Hepatocyte (in vitro differentiated cells): Measurements from ENCODE around the gene BCAP31. TPM values are rescaled to one million over a fixed set of nuclear protein-coding genes. Genes with fewer than 3 reads are reported as not detected.
A peak's percentile ranks its signal among the peaks of the same experiment; 100 is the strongest.
"Not testable (repeated sequence)": the region's sequence is repeated elsewhere in the genome, so short reads cannot be mapped to it uniquely, and the experiment has no call there.

Source experiments
- DNase-seq: peaks from one replicate; pipeline ENCODE4 v3.0.0-alpha.2; 2016; ENCODE audit warnings: low spot score
- H2AFZ ChIP-seq: fragments of 200-600 bp; sonication (generic); 2 replicates; pipeline ENCODE4 v1.6.0; 2016; ENCODE audit warnings: antibody characterized with exemption, mild to moderate bottlenecking
- H3K27ac ChIP-seq: fragments of 200-600 bp; sonication (generic); 2 replicates; pipeline ENCODE4 v1.5.1; 2016; ENCODE audit warnings: mild to moderate bottlenecking
- H3K27me3 ChIP-seq: fragments of 200-600 bp; sonication (generic); 2 replicates; pipeline ENCODE4 v1.6.1; 2016
- H3K36me3 ChIP-seq: fragments of 200-600 bp; sonication (generic); replicated peaks from 2 replicates; pipeline ENCODE4 v1.5.1; 2016; ENCODE audit warnings: low read depth; ENCODE audit not compliant: insufficient read depth
- H3K4me1 ChIP-seq: fragments of 200-600 bp; sonication (generic); 2 replicates; pipeline ENCODE4 v1.5.1; 2016; ENCODE audit warnings: mild to moderate bottlenecking, moderate library complexity; ENCODE audit not compliant: insufficient read depth
- H3K4me2 ChIP-seq: fragments of 200-600 bp; sonication (generic); 2 replicates; pipeline ENCODE4 v1.6.0; 2016
- H3K4me3 ChIP-seq: fragments of 200-600 bp; sonication (generic); 2 replicates; pipeline ENCODE4 v1.5.1; 2016; ENCODE audit warnings: mild to moderate bottlenecking
- H3K79me2 ChIP-seq: fragments of 200-600 bp; sonication (generic); 2 replicates; pipeline ENCODE4 v1.6.0; 2017; ENCODE audit warnings: mild to moderate bottlenecking
- H3K9me2 ChIP-seq: fragments of 200-600 bp; sonication (generic); replicated peaks from 2 replicates; pipeline ENCODE4 v1.6.0; 2017; ENCODE audit warnings: mild to moderate bottlenecking; ENCODE audit not compliant: insufficient read depth
- H3K9me3 ChIP-seq: fragments of 200-600 bp; sonication (generic); 2 replicates; pipeline ENCODE4 v1.5.1; 2016; ENCODE audit warnings: low read depth, mild to moderate bottlenecking
- H4K20me1 ChIP-seq: fragments of 200-600 bp; sonication (generic); 2 replicates; pipeline ENCODE4 v1.6.0; 2016; ENCODE audit warnings: mild to moderate bottlenecking; ENCODE audit not compliant: insufficient read depth, poor library complexity, severe bottlenecking
- EZH2 ChIP-seq: fragments of 200-600 bp; sonication (generic); IDR thresholded peaks from 2 replicates; pipeline ENCODE4 v1.6.1; 2016; ENCODE audit warnings: antibody characterized with exemption, mild to moderate bottlenecking, borderline replicate concordance
- EZH2phosphoT487 ChIP-seq: fragments of 200-600 bp; sonication (generic); IDR thresholded peaks from one replicate; pipeline ENCODE4 v1.6.1; 2018; ENCODE audit warnings: antibody characterized with exemption, mild to moderate bottlenecking, low read depth, moderate library complexity; ENCODE audit not compliant: unreplicated experiment, severe bottlenecking
- WGBS: methylation state at CpG from one replicate; pipeline ENCODE4 v1.1.6; 2016; ENCODE audit warnings: low lambda C conversion rate; ENCODE audit errors: missing lambda C conversion rate; 5-methylcytosine and 5-hydroxymethylcytosine counted together
- polyA plus RNA-seq: library from polyadenylated mRNA; unstranded; fragments of >200 nt; fragmentation: Nextera tagmentation; extraction: Ambion mirVana; gene quantifications from 2 replicates; pipeline ENCODE4 v1.2.1, GENCODE V29; 2016
- total RNA-seq: library from RNA; depleted of rRNA; stranded (reverse); fragments of >200 nt; gene quantifications from 2 replicates; pipeline ENCODE4 v1.2.3, GENCODE V29; 2014
- TF ChIP-seq, protein P1 (sequence below): fragments of 200-600 bp; sonication (generic); IDR thresholded peaks from 2 replicates; pipeline ENCODE4 v1.5.1; 2016; ENCODE audit warnings: antibody characterized with exemption, mild to moderate bottlenecking; ENCODE audit not compliant: poor library complexity

BCAP31 gene
- total and polyA plus RNA-seq, 2 experiments from 2014 or later, result 146 to 351 TPM

DNA sequence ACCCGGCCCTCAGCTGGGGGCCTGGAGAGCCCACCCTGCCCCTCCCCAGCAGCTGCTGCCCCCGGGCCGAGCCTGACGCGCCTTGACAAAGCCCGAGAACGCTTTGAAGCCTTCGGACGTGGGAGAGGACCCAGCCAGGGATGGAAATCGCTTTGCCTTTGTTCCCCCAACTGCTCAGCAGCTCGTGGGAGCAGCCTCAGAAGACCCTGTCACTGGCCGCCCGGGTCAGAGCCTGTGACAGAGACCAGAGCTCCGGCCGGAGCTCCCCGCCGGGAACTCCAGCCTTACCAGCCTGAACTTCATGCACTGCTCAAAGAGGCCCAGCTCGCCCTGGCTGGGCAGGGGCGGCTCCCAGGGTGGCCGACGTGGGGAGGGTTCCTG is 39.0 kb downstream of the BCAP31 start:
- H3K4me2 ChIP-seq, result peak overlapping the region; percentile 56
- H3K27ac ChIP-seq, result peak overlapping the region; percentile 76
- H4K20me1 ChIP-seq, result peaks cover 2% of the 10 kb centered on the region

DNA sequence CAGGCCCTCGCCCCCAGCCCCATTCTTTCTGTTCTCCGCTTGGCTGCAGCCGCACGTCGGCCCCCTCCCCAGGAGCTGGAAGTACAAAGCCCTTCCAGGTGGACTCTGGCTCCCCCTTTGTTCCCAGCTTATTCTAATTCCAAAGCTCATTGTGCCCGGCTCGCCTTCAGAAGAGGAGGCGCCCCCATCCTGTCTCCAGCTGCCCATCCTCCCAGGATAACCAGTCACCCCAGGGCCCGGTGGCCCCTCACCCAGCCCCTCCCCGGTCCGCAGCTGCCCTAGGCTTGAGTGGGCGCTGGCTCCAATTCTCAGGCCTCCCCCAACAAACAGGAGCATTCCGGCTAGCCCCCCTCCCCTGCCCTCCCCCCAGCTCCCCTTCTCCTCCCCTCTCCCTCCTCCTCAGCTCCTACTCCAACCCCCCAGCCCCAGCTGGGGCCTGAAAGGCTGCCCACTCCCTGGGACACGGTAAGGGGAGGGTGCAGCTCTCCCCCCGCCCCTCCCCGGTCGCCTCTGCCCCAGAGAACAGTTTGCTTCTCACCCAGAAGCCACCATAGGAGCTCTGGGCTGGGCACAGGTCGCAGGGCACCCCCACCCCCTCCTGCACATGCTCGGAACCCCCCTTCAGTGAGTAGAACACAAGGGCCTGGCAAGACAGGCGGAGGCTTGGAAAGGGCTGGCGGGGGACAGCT is 39.6 kb downstream of the BCAP31 start:
- 48% methylated on average over 11 of the region's 21 CpGs for WGBS
- Histone ChIP-seq H3K27ac (peak overlapping the region; percentile 76), H3K4me2 (peak overlapping the region; percentile 56), H3K27me3 (no peaks in the 10 kb centered on the region), H3K36me3 (no peaks in the 10 kb centered on the region), H3K4me1 (peaks cover 10% of the 10 kb centered on the region), H3K9me2 (no peaks in the 10 kb centered on the region), H3K79me2 (no peaks in the 10 kb centered on the region), H3K4me3 (no peak overlapping the region), H4K20me1 (peaks cover 2% of the 10 kb centered on the region), H2AFZ (no peak overlapping the region), H3K9me3 (no peaks in the 10 kb centered on the region)
- DNase-seq, result no peak
- TF ChIP-seq, protein P1, sequence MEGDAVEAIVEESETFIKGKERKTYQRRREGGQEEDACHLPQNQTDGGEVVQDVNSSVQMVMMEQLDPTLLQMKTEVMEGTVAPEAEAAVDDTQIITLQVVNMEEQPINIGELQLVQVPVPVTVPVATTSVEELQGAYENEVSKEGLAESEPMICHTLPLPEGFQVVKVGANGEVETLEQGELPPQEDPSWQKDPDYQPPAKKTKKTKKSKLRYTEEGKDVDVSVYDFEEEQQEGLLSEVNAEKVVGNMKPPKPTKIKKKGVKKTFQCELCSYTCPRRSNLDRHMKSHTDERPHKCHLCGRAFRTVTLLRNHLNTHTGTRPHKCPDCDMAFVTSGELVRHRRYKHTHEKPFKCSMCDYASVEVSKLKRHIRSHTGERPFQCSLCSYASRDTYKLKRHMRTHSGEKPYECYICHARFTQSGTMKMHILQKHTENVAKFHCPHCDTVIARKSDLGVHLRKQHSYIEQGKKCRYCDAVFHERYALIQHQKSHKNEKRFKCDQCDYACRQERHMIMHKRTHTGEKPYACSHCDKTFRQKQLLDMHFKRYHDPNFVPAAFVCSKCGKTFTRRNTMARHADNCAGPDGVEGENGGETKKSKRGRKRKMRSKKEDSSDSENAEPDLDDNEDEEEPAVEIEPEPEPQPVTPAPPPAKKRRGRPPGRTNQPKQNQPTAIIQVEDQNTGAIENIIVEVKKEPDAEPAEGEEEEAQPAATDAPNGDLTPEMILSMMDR, result no peak
- TF ChIP-seq EZH2phosphoT487, result no peak

More for the DNA sequence above, 39.0 kb downstream of the BCAP31 start:
- no peaks in the 10 kb centered on the region for H3K9me2 ChIP-seq
- H3K79me2 ChIP-seq, result no peaks in the 10 kb centered on the region
- H3K4me1 ChIP-seq, result peaks cover 10% of the 10 kb centered on the region
- no peaks in the 10 kb centered on the region for H3K27me3 ChIP-seq
- H3K36me3 ChIP-seq, result no peaks in the 10 kb centered on the region
- no peak for DNase-seq
- H3K9me3 ChIP-seq, result no peaks in the 10 kb centered on the region
- WGBS, result 62% methylated on average over 21 of the region's 21 CpGs
- TF ChIP-seq, protein P1, result no peak
- TF ChIP-seq EZH2 (no peak), EZH2phosphoT487 (no peak)
- H3K4me3 ChIP-seq, result no peak overlapping the region
- H2AFZ ChIP-seq, result no peak overlapping the region

DNA sequence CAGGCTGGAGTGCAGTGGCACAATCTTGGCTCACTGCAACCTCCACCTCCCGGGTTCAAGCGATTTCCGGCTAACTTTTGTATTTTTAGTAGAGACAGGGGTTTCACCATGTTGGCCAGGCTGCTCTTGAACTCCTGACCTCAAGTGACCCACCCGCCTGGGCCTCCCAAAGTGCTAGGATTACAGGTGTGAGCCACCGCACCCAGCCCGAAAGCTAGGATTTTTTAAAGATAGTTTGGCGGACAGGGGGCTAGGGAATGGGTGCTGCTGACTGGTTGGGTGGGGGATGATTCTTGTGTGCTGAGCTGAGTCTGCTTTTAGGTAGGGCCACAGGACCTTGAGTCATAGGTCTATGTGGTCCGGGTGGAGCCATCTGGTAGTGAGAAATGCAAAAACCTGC is 40.7 kb downstream of the BCAP31 start:
- not testable (repeated sequence) for DNase-seq, H4K20me1 ChIP-seq, H3K36me3 ChIP-seq, H3K9me2 ChIP-seq, H3K4me3 ChIP-seq, H3K27me3 ChIP-seq, H3K4me1 ChIP-seq, H3K4me2 ChIP-seq, H3K9me3 ChIP-seq, H2AFZ ChIP-seq, H3K79me2 ChIP-seq
- peak overlapping the region; percentile 55 for H3K27ac ChIP-seq
- WGBS, result 94% methylated on average over 8 of the region's 8 CpGs

DNA sequence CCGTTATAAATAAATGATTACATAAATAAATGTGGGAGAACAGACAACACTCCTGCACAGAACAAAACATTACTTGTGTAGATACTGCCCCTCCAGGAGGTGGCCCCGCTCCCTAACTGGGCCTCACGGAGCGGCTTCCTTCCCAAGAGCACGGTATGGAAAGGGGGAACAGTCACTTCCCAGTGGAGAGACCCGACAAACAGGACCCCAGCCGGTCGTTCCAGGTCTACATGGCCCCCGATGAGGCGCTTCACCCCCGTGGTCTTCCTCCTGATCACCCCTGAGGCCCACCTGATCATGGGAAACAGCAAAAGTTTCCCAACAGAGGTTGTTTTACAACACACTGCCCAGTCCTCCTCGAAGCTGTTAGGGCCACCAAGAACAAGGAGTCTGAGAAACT is 43.0 kb downstream of the BCAP31 start:
- H3K4me2 ChIP-seq, result no peak overlapping the region

More for the DNA sequence above, 43.0 kb downstream of the BCAP31 start:
- Histone ChIP-seq H3K27ac (no peak overlapping the region), H3K9me2 (no peaks in the 10 kb centered on the region), H3K4me1 (peaks cover 7% of the 10 kb centered on the region), H4K20me1 (no peaks in the 10 kb centered on the region), H3K9me3 (no peaks in the 10 kb centered on the region), H3K36me3 (no peaks in the 10 kb centered on the region), H3K79me2 (no peaks in the 10 kb centered on the region), H2AFZ (no peak overlapping the region), H3K4me3 (no peak overlapping the region), H3K27me3 (no peaks in the 10 kb centered on the region)
- DNase-seq, result no peak
- no peak for TF ChIP-seq EZH2phosphoT487
- TF ChIP-seq EZH2, result no peak
- TF ChIP-seq, protein P1, result no peak
- 78% methylated on average over 12 of the region's 12 CpGs for WGBS
